ENCODE results near the gene ANKRD60. TPM values are rescaled to one million over a fixed set of nuclear protein-coding genes. Genes with fewer than 3 reads are reported as not detected.

The ANKRD60 gene
- total RNA-seq, 3 donors from 2014 or later: not detected

GRCh38 chr20:58175425-58175824 lies 53.0 kb downstream of the ANKRD60 start:
- TF ChIP-seq, protein P1, sequence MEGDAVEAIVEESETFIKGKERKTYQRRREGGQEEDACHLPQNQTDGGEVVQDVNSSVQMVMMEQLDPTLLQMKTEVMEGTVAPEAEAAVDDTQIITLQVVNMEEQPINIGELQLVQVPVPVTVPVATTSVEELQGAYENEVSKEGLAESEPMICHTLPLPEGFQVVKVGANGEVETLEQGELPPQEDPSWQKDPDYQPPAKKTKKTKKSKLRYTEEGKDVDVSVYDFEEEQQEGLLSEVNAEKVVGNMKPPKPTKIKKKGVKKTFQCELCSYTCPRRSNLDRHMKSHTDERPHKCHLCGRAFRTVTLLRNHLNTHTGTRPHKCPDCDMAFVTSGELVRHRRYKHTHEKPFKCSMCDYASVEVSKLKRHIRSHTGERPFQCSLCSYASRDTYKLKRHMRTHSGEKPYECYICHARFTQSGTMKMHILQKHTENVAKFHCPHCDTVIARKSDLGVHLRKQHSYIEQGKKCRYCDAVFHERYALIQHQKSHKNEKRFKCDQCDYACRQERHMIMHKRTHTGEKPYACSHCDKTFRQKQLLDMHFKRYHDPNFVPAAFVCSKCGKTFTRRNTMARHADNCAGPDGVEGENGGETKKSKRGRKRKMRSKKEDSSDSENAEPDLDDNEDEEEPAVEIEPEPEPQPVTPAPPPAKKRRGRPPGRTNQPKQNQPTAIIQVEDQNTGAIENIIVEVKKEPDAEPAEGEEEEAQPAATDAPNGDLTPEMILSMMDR (IDR thresholded peaks at IDR 0.05): no peak
- intact Hi-C loops (cut with DNase I, micrococcal nuclease): loop anchor here in 1 of 2 donors (10.0 kb wide), 1 partner anchor 521 kb away; no protein-coding TSS in a partner anchor
- DNase-seq (peak in 1 of 3 donors; percentile 29), ATAC-seq (no peak)
- Histone ChIP-seq H3K36me3 (ENCODE audit: low read depth) (no peaks in the 10 kb centered on the region), H3K4me3 (no peak overlapping the region), H3K9me3 (no peaks in the 10 kb centered on the region), H3K4me1 (ENCODE audit: low read depth) (peaks cover 9% of the 10 kb centered on the region)

- DNase-seq (peak in 2 of 3 donors; percentile 24 to 34), ATAC-seq (no peak)
- Histone ChIP-seq H3K9me3 (no peaks in the 10 kb centered on the region), H3K36me3 (ENCODE audit: low read depth) (no peaks in the 10 kb centered on the region), H3K4me1 (ENCODE audit: low read depth) (peaks cover 7% of the 10 kb centered on the region), H3K4me3 (no peak overlapping the region)
- TF ChIP-seq, protein P1 (IDR thresholded peaks at IDR 0.05): no peak
- intact Hi-C loops (cut with DNase I, micrococcal nuclease): loop anchor here in 1 of 2 donors (10.0 kb wide), 1 partner anchor 520 kb away; no protein-coding TSS in a partner anchor
These were observed 53.7 kb downstream of the ANKRD60 start for GRCh38 chr20:58174708-58175280.

DNA sequence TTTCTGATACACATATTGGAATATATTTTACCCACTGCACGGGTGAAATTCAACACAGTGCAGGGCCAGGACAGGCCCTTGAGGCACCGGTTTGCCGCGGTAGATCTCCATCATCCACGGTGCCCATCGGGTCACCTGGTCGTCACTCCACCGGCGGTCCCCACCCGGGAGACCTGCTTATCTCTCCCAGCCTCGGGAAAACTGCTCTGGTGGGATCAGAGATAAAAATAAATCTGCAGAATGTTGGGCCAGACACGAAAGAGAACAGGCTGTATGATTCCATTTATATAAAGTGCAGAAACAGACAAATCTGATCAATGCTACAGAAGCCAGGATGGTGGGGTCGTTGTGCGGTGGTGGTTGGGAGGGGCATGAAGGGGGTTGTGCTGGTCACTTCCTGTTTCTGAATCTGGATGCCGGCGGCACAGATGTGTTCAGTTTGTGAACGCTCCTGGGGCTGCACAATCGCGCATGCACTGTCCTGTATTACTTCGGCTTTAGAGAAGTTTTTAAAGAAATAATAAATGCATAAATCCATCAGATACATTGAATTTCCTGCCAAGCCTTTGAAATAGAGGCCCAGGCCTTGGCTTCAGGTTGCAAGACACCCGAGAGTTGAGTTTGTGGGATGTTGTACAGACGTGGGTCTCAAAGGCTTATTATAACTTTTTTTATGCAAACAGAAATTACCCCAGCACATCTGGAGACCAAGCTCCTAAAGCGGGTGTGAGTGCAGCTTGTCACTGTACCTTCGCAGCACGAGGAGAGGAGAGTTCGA lies 54.3 kb downstream of the ANKRD60 start:
- intact Hi-C loops (cut with DNase I, micrococcal nuclease): loop anchor here in 1 of 2 donors (10.0 kb wide), 1 partner anchor 519 kb away; no protein-coding TSS in a partner anchor
- TF ChIP-seq, protein P1 (IDR thresholded peaks at IDR 0.05): no peak
- Histone ChIP-seq H3K4me1 (ENCODE audit: low read depth) (peaks cover under 1% of the 10 kb centered on the region), H3K36me3 (ENCODE audit: low read depth) (no peaks in the 10 kb centered on the region), H3K4me3 (no peak overlapping the region), H3K9me3 (no peaks in the 10 kb centered on the region)
- no peak for ATAC-seq
- DNase-seq: no peak

DNA sequence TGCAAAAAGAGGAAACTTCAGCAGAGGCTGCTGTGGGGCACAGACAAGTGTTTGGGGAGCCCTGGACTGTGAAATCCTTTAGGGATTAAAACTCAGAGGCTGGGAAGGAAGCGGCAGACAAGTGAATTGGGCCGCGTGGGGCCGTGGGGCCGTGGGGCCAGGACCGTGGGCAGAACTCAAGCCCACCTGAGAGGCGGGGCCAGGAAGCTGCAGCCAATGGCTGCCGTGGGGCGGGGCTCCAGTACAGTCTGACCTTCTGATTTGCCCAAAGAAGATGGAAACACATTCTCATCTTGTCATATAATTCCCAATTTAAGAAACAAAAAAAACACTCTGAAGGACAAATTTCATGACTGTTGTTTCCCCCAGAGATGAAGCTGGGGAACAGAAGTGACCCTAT lies 55.4 kb downstream of the ANKRD60 start:
- ATAC-seq (no peak), DNase-seq (no peak)
- Histone ChIP-seq H3K36me3 (ENCODE audit: low read depth) (no peaks in the 10 kb centered on the region), H3K9me3 (no peaks in the 10 kb centered on the region), H3K4me1 (ENCODE audit: low read depth) (no peaks in the 10 kb centered on the region), H3K4me3 (no peak overlapping the region)
- TF ChIP-seq, protein P1 (IDR thresholded peaks at IDR 0.05): no peak
- intact Hi-C loops (cut with DNase I, micrococcal nuclease): loop anchor here in 1 of 2 donors (10.0 kb wide), 1 partner anchor 518 kb away; no protein-coding TSS in a partner anchor

- no peak for ATAC-seq
- Histone ChIP-seq H3K9me3 (no peaks in the 10 kb centered on the region), H3K36me3 (ENCODE audit: low read depth) (no peaks in the 10 kb centered on the region), H3K4me3 (no peak overlapping the region), H3K4me1 (ENCODE audit: low read depth) (no peaks in the 10 kb centered on the region)
- TF ChIP-seq, protein P1 (IDR thresholded peaks at IDR 0.05): no peak
- no peak for DNase-seq
- intact Hi-C loops (cut with DNase I, micrococcal nuclease): loop anchor here in 1 of 2 donors (10.0 kb wide), 1 partner anchor 517 kb away; no protein-coding TSS in a partner anchor
These were observed 56.5 kb downstream of the ANKRD60 start for GRCh38 chr20:58171796-58172425.

Measured in mucosa of descending colon (tissue), 3 donors.